K562 (cell line): ENCODE measurements around the gene SPAG7. TPM values are rescaled to one million over a fixed set of nuclear protein-coding genes. Genes with fewer than 3 reads are reported as not detected.

Experiments used
- AFF1 ChIP-seq, 2 experiments: fragments of 450-650 bp; IDR thresholded peaks; 2 replicates each; pipeline ENCODE4 v1.6.1; 2018; ENCODE audit warnings: mild to moderate bottlenecking in 2 of 2, low read depth in 1 of 2; ENCODE audit not compliant: partially characterized antibody in 2 of 2
- ARID4B ChIP-seq: sonication (generic); formaldehyde crosslinking; IDR thresholded peaks from 2 replicates; pipeline ENCODE4 v1.8.0; 2022; ENCODE audit warnings: mild to moderate bottlenecking, missing genetic modification reagents
- CBX5 ChIP-seq: IDR thresholded peaks from 2 replicates; pipeline ENCODE4 v1.6.1; 2014; ENCODE audit warnings: low read depth, borderline replicate concordance
- NFE2 ChIP-seq: IDR thresholded peaks from 2 replicates; pipeline ENCODE4 v1.6.1; 2014; ENCODE audit warnings: antibody characterized with exemption, low read depth
- NRF1 ChIP-seq, 2 experiments: fragments of 450-650 bp; IDR thresholded peaks in 1 of 2; conservative IDR thresholded peaks in 1 of 2; 2 replicates each; pipeline ENCODE4 v1.6.1; 2014; ENCODE audit warnings: mild to moderate bottlenecking in 2 of 2
- TBL1XR1 ChIP-seq, 2 experiments: IDR thresholded peaks; 2 replicates each; pipeline ENCODE4 v1.6.1; 2012; ENCODE audit warnings: improper control_type of control experiment in 2 of 2, low read length in 2 of 2, mild to moderate bottlenecking in 1 of 2
- TFE3 ChIP-seq: fragments of 450-650 bp; formaldehyde crosslinking; IDR thresholded peaks from 2 replicates; pipeline ENCODE4 v1.4.0; 2020; ENCODE audit warnings: mild to moderate bottlenecking, mixed read lengths
- VEZF1 ChIP-seq: fragments of 200-800 bp; sonication (Bioruptor generic); IDR thresholded peaks from 2 replicates; pipeline ENCODE4 v1.6.1; 2017; ENCODE audit warnings: missing genetic modification characterization, missing compliant biosample characterization
- ZEB2 ChIP-seq: fragments of 450-650 bp; IDR thresholded peaks from 2 replicates; pipeline ENCODE4 v1.6.1; 2016
- ZMIZ1 ChIP-seq, 2 experiments: fragments of 150-350 bp in 1 of 2; IDR thresholded peaks; 2 replicates each; pipeline ENCODE4 v1.6.1; 2012 to 2016; ENCODE audit warnings: low read depth in 2 of 2, low read length in 2 of 2, mild to moderate bottlenecking in 1 of 2, moderate library complexity in 1 of 2
- polyA plus RNA-seq, 8 experiments: library from polyadenylated mRNA; depleted of rRNA in 4 of 8; stranded (reverse) in 5 of 8; unstranded in 3 of 8; fragments of >200 nt; fragmentation: Nextera tagmentation in 2 of 8; fragmentation: Illumina TruSeq in 1 of 8; extraction: Ambion mirVana in 2 of 8; extraction: Trizol in 1 of 8; gene quantifications; 2 replicates each; pipeline versions ENCODE4 v1.2.1 to v1.2.3, GENCODE V29; 2011 to 2014; ENCODE audit warnings: inconsistent platforms in 1 of 8, missing spikeins in 1 of 8
- total RNA-seq, 7 experiments: library from RNA; depleted of rRNA in 6 of 7; stranded (reverse); fragments of >200 nt in 6 of 7; fragmentation: Illumina TruSeq in 2 of 7; extraction: Trizol in 2 of 7; gene quantifications; 2 replicates each; pipeline versions ENCODE4 v1.2.1 to v1.2.3, GENCODE V29; 2011 to 2021; ENCODE audit warnings: low replicate concordance in 1 of 7

The SPAG7 gene
- total and polyA plus RNA-seq, 9 of the 15 experiments (the other 6 are each of a cell fraction or from before 2014, with no cell fraction given) = 5.6 to 53.5 (median 36.3) TPM

- TF ChIP-seq ZMIZ1 (IDR thresholded peaks at IDR 0.05; ENCODE audit: low read depth in 2 of 2, low read length in 2 of 2) (0 out of 4 replicates have a peak, but pooled peaks of 1 of the 2 experiments have one; percentile 18), CBX5 (no peak), NFE2 (peak; percentile 48), TFE3 (CRISPR knock-in tag) (no peak), AFF1 (IDR thresholded peaks at IDR 0.05; ENCODE audit: low read depth in 1 of 2, partially characterized antibody in 2 of 2) (peak in 1 of 2 experiments; percentile 24), TBL1XR1 (IDR thresholded peaks at IDR 0.05; ENCODE audit: low read length in 2 of 2) (peak in 1 of 2 experiments; percentile 22; a peak in 1 of 4 replicates), ZEB2 (no peak), ARID4B (no peak), VEZF1 (peak; percentile 77), NRF1 (conservative IDR thresholded peaks at IDR 0.05 in 1 of 2, IDR thresholded peaks at IDR 0.05 in 1 of 2) (no peak)
Observed at GRCh38 chr17:4945176-4945943, 22.3 kb downstream of the SPAG7 start (continued).
